Ovary (tissue), 3 donors: Measurements from ENCODE around the gene QSOX1.

ENCODE experiments used
- CTCF ChIP-seq, 3 donors: fragments of 450-650 bp in 2 of 3; fragments of 200-600 bp in 1 of 3; IDR thresholded peaks; one replicate each; pipeline versions ENCODE4 v1.5.1 to v1.8.0; 2016 to 2022; ENCODE audit warnings: antibody characterized with exemption in 3 of 3, mild to moderate bottlenecking in 1 of 3
- EP300 ChIP-seq: sonication (generic); formaldehyde crosslinking; IDR thresholded peaks from one replicate; pipeline ENCODE4 v1.6.1; 2017; ENCODE audit warnings: antibody characterized with exemption
- POLR2A ChIP-seq: fragments of 450-650 bp; IDR thresholded peaks from one replicate; pipeline ENCODE4 v1.6.1; 2017; ENCODE audit warnings: antibody characterized with exemption, mild to moderate bottlenecking, moderate library complexity
- donor health status: DM: no; HTN: no; CAD: no.

- no peak for TF ChIP-seq CTCF (IDR thresholded peaks at IDR 0.05)
- TF ChIP-seq EP300: no peak
- TF ChIP-seq POLR2A: no peak
Observed at GRCh38 chr1:180154003-180154324, 705 bp upstream of the QSOX1 start.
